Colonic mucosa (tissue), 4 donors: ENCODE data around the gene SHE. TPM values are rescaled to one million over a fixed set of nuclear protein-coding genes. Genes with fewer than 3 reads are reported as not detected.

Experiments used
- DNase-seq: peaks from one replicate; pipeline ENCODE4 v3.0.0-alpha.2; 2020
- H3K27ac ChIP-seq: fragments of 200-600 bp; one replicate; pipeline ENCODE4 v1.8.0; 2021
- H3K27me3 ChIP-seq: fragments of 200-600 bp; one replicate; pipeline ENCODE4 v1.8.0; 2021
- H3K36me3 ChIP-seq: fragments of 200-600 bp; one replicate; pipeline ENCODE4 v1.8.0; 2021
- H3K4me1 ChIP-seq: fragments of 200-600 bp; one replicate; pipeline ENCODE4 v1.8.0; 2021; ENCODE audit warnings: mild to moderate bottlenecking
- H3K4me3 ChIP-seq: fragments of 200-600 bp; one replicate; pipeline ENCODE4 v1.8.0; 2021
- H3K9ac ChIP-seq, 2 donors: one replicate each; pipeline ENCODE4 v1.7.0; 2013; ENCODE audit warnings: control low read depth in 2 of 2, low read depth in 2 of 2, low read length in 2 of 2
- H3K9me3 ChIP-seq: fragments of 200-600 bp; one replicate; pipeline ENCODE4 v1.8.0; 2021
- CTCF ChIP-seq: fragments of 200-600 bp; IDR thresholded peaks from one replicate; pipeline ENCODE4 v1.8.0; 2022; ENCODE audit warnings: antibody characterized with exemption, mild to moderate bottlenecking
- intact Hi-C: fragments of 100-400 bp; cut with DNase I; formaldehyde crosslinking; loops from one replicate; pipeline ENCODE4 v1.14.1; 2022
- total RNA-seq, 2 donors: library from RNA; stranded (reverse); fragmentation: NEBNext Ultra II Directional in 1 of 2; extraction: Animal tissue kit (Norgen Biotek cat#: 25700) in 1 of 2; gene quantifications; one replicate each; pipeline ENCODE4 v1.2.1, GENCODE V29; 2021
- donor health status: healthy.
- donor health status: DM: no; HTN: no; CAD: no.
- donor health status: DM: no; HTN: no; CAD: no.

Gene SHE
- total RNA-seq, 2 donors from 2014 or later, result 1.7 to 3.9 TPM

- peak overlapping the region; percentile 27 for H3K27ac ChIP-seq
- H3K36me3 ChIP-seq, result no peaks in the 10 kb centered on the region
- intact Hi-C loops, result no loop called here
- H3K4me1 ChIP-seq, result peaks cover 22% of the 10 kb centered on the region
- DNase-seq, result no peak
- no peak overlapping the region for H3K4me3 ChIP-seq
- H3K9me3 ChIP-seq, result no peaks in the 10 kb centered on the region
- no peaks in the 10 kb centered on the region for H3K27me3 ChIP-seq
- no peak for TF ChIP-seq CTCF
- peak overlapping the region in 1 of 2 donors; percentile 34 for H3K9ac ChIP-seq
Measured at GRCh38 chr1:154430903-154431302, 71.3 kb downstream of the SHE start.

GRCh38 chr1:154429841-154430611, 72.2 kb downstream of the SHE start:
- no peak for TF ChIP-seq CTCF
- H3K4me1 ChIP-seq, result peaks cover 22% of the 10 kb centered on the region
- intact Hi-C loops, result no loop called here
- H3K9me3 ChIP-seq, result no peaks in the 10 kb centered on the region
- peak overlapping the region in 1 of 2 donors; percentile 34 for H3K9ac ChIP-seq
- H3K36me3 ChIP-seq, result no peaks in the 10 kb centered on the region
- DNase-seq, result no peak
- H3K27ac ChIP-seq, result peak overlapping the region; percentile 27
- H3K27me3 ChIP-seq, result no peaks in the 10 kb centered on the region
- H3K4me3 ChIP-seq, result no peak overlapping the region

Other genes with a start within 250 kb of the SHE start
- gene HAX1, start 229.8 kb downstream of the SHE start, total RNA-seq, result 10 to 100 TPM; 53.4 to 83.6 TPM
- under 1 TPM in 1 of 2 donors, not detected in 1; 0.27 TPM for gene AQP10, start 181.3 kb downstream of the SHE start, total RNA-seq
- gene ATP8B2, start 176.9 kb downstream of the SHE start, total RNA-seq, result 1 to 10 TPM; 4.2 to 6.6 TPM
- gene IL6R, start 97.1 kb downstream of the SHE start, total RNA-seq, result 10 to 100 TPM; 31.7 to 38.2 TPM
- gene TDRD10, start 193 bp downstream of the SHE start, total RNA-seq, result under 1 TPM; 0.42 to 0.67 TPM
- 10 to 100 TPM; 74.1 to 86.1 TPM for gene UBE2Q1, start 56.2 kb upstream of the SHE start, total RNA-seq
- under 1 TPM; 0.07 to 0.16 TPM for gene CHRNB2, start 65.4 kb upstream of the SHE start, total RNA-seq
- 100 to 1,000 TPM; 115 to 125 TPM for gene ADAR, start 105.8 kb upstream of the SHE start, total RNA-seq